ENCODE measurements around the gene STARD10. TPM values are rescaled to one million over a fixed set of nuclear protein-coding genes. Genes with fewer than 3 reads are reported as not detected.
A peak's percentile ranks its signal among the peaks of the same experiment; 100 is the strongest.

STARD10 gene
- total and polyA plus RNA-seq, 7 donors: 29.9 to 900 (median 60.1) TPM

- WGBS, 2 donors: 96 to 98% methylated on average over 5 of the region's 5 CpGs
These were observed 39.4 kb upstream of the STARD10 start for GRCh38 chr11:72833083-72833733.

GRCh38 chr11:72832301-72833082 is 38.6 kb upstream of the STARD10 start:
- Histone ChIP-seq H3K9me3 (no peaks in the 10 kb centered on the region), H3K4me1 (peaks cover 0 to 52% (median 24%) of the 10 kb centered on the region in 4 donors), H3K27ac (peak overlapping the region in 3 of 4 donors; percentile 49 to 71 (median 57)), H3K4me3 (no peak overlapping the region), H3K36me3 (peaks cover 0 to 5% (median 4%) of the 10 kb centered on the region in 4 donors), H3K27me3 (no peaks in the 10 kb centered on the region)
- 78 to 84% methylated on average over 9 of the region's 9 CpGs for WGBS, 2 donors
- TF ChIP-seq POLR2AphosphoS5 (IDR thresholded peaks at IDR 0.05) (no peak), EP300 (IDR thresholded peaks at IDR 0.05) (no peak)
- no peak for DNase-seq
- intact Hi-C loops (cut with DNase I): loop anchor here (5.0 kb wide), 2 partner anchors 410 to 455 kb away; no protein-coding TSS in a partner anchor

More at GRCh38 chr11:72833083-72833733, 39.4 kb upstream of the STARD10 start:
- intact Hi-C loops (cut with DNase I): loop anchor here (5.0 kb wide), 2 partner anchors 409 to 454 kb away; no protein-coding TSS in a partner anchor
- Histone ChIP-seq H3K36me3 (peaks cover 0 to 12% (median 4%) of the 10 kb centered on the region in 4 donors), H3K9me3 (no peaks in the 10 kb centered on the region), H3K27me3 (no peaks in the 10 kb centered on the region), H3K4me3 (no peak overlapping the region), H3K4me1 (peaks cover 0 to 52% (median 24%) of the 10 kb centered on the region in 4 donors), H3K27ac (peak overlapping the region; percentile 48 to 71 (median 53))
- DNase-seq: no peak
- TF ChIP-seq POLR2AphosphoS5 (IDR thresholded peaks at IDR 0.05) (no peak), CTCF (IDR thresholded peaks at IDR 0.05) (no peak), POLR2A (IDR thresholded peaks at IDR 0.05) (no peak), EP300 (IDR thresholded peaks at IDR 0.05) (no peak)

GRCh38 chr11:72831521-72832300 is 37.9 kb upstream of the STARD10 start:
- peak overlapping the region in 3 of 4 donors; percentile 8 to 71 (median 15) for H3K27ac ChIP-seq
- no peaks in the 10 kb centered on the region for H3K9me3 ChIP-seq
- intact Hi-C loops (cut with DNase I): loop anchor here (1.0 to 5.0 kb wide), 3 partner anchors 347 to 456 kb away; no protein-coding TSS in a partner anchor
- TF ChIP-seq POLR2A (IDR thresholded peaks at IDR 0.05): no peak
- TF ChIP-seq EP300 (IDR thresholded peaks at IDR 0.05): no peak
- peak in 2 of 4 donors; percentile 30 to 48 for TF ChIP-seq POLR2AphosphoS5 (IDR thresholded peaks at IDR 0.05)
- TF ChIP-seq CTCF (IDR thresholded peaks at IDR 0.05): peak; percentile 91 to 96 (median 95)
- H3K27me3 ChIP-seq: no peaks in the 10 kb centered on the region
- WGBS, 2 donors: 58 to 62% methylated on average over 13 of the region's 13 CpGs
- H3K4me3 ChIP-seq: no peak overlapping the region
- H3K4me1 ChIP-seq: peaks cover 0 to 52% (median 24%) of the 10 kb centered on the region in 4 donors
- peak; percentile 93 for DNase-seq
- H3K36me3 ChIP-seq: peaks cover 0 to 4% (median 0%) of the 10 kb centered on the region in 4 donors

GRCh38 chr11:72829884-72830533 is 36.2 kb upstream of the STARD10 start:
- no peaks in the 10 kb centered on the region for H3K27me3 ChIP-seq
- no peak for TF ChIP-seq POLR2A (IDR thresholded peaks at IDR 0.05)
- no peak for TF ChIP-seq EP300 (IDR thresholded peaks at IDR 0.05)
- TF ChIP-seq POLR2AphosphoS5 (IDR thresholded peaks at IDR 0.05): no peak
- TF ChIP-seq CTCF (IDR thresholded peaks at IDR 0.05): no peak
- WGBS, 2 donors: 89 to 94% methylated on average over 5 of the region's 5 CpGs
- DNase-seq: no peak
- H3K36me3 ChIP-seq: peaks cover 0 to 4% (median 0%) of the 10 kb centered on the region in 4 donors
- H3K4me3 ChIP-seq: no peak overlapping the region
- no peaks in the 10 kb centered on the region for H3K9me3 ChIP-seq
- no peak overlapping the region for H3K27ac ChIP-seq
- peaks cover 0 to 37% (median 21%) of the 10 kb centered on the region in 4 donors for H3K4me1 ChIP-seq
- intact Hi-C loops (cut with DNase I): loop anchor here (5.0 to 10.0 kb wide), 3 partner anchors 412 to 535 kb away; no protein-coding TSS in a partner anchor
